ENCODE data around the gene FARS2.

FARS2 gene

GRCh38 chr6:5219011-5219691 lies 42.2 kb upstream of the FARS2 start:
- TF ChIP-seq CTCF (conservative IDR thresholded peaks at IDR 0.05; ENCODE audit: low read depth, low read length), result no peak
- DNase-seq (ENCODE audit: low read depth), result no peak
- no peak overlapping the region for H3K4me3 ChIP-seq (ENCODE audit: low read depth, low read length)

- no peak for TF ChIP-seq CTCF (conservative IDR thresholded peaks at IDR 0.05; ENCODE audit: low read depth, low read length)
- DNase-seq (ENCODE audit: low read depth), result no peak
- H3K4me3 ChIP-seq (ENCODE audit: low read depth, low read length), result no peak overlapping the region
Observed at GRCh38 chr6:5220443-5220842, 40.9 kb upstream of the FARS2 start.

- no peak overlapping the region for H3K4me3 ChIP-seq (ENCODE audit: low read depth, low read length)
- no peak for DNase-seq (ENCODE audit: low read depth)
- TF ChIP-seq CTCF (conservative IDR thresholded peaks at IDR 0.05; ENCODE audit: low read depth, low read length), result no peak
Observed at GRCh38 chr6:5223309-5223708, 38.0 kb upstream of the FARS2 start.

- DNase-seq (ENCODE audit: low read depth), result no peak
- no peak overlapping the region for H3K4me3 ChIP-seq (ENCODE audit: low read depth, low read length)
- no peak for TF ChIP-seq CTCF (conservative IDR thresholded peaks at IDR 0.05; ENCODE audit: low read depth, low read length)
Observed at GRCh38 chr6:5229356-5229755, 32.0 kb upstream of the FARS2 start.

- no peak for DNase-seq (ENCODE audit: low read depth)
- TF ChIP-seq CTCF (conservative IDR thresholded peaks at IDR 0.05; ENCODE audit: low read depth, low read length), result no peak
- H3K4me3 ChIP-seq (ENCODE audit: low read depth, low read length), result no peak overlapping the region
Observed at GRCh38 chr6:5230081-5230480, 31.2 kb upstream of the FARS2 start.

GRCh38 chr6:5231289-5231688 lies 30.0 kb upstream of the FARS2 start:
- no peak for TF ChIP-seq CTCF (conservative IDR thresholded peaks at IDR 0.05; ENCODE audit: low read depth, low read length)
- DNase-seq (ENCODE audit: low read depth), result no peak
- H3K4me3 ChIP-seq (ENCODE audit: low read depth, low read length), result no peak overlapping the region

GRCh38 chr6:5234874-5235273 lies 26.4 kb upstream of the FARS2 start:
- TF ChIP-seq CTCF (conservative IDR thresholded peaks at IDR 0.05; ENCODE audit: low read depth, low read length), result no peak
- H3K4me3 ChIP-seq (ENCODE audit: low read depth, low read length), result no peak overlapping the region
- DNase-seq (ENCODE audit: low read depth), result no peak
